ENCODE results near the gene RAP1GAP.
"Not testable (repeated sequence)": the region's sequence is repeated elsewhere in the genome, so short reads cannot be mapped to it uniquely, and the experiment has no call there.

RAP1GAP gene

GRCh38 chr1:21568006-21568746 is 101.0 kb downstream of the RAP1GAP start:
- no peak for FAIRE-seq

DNA sequence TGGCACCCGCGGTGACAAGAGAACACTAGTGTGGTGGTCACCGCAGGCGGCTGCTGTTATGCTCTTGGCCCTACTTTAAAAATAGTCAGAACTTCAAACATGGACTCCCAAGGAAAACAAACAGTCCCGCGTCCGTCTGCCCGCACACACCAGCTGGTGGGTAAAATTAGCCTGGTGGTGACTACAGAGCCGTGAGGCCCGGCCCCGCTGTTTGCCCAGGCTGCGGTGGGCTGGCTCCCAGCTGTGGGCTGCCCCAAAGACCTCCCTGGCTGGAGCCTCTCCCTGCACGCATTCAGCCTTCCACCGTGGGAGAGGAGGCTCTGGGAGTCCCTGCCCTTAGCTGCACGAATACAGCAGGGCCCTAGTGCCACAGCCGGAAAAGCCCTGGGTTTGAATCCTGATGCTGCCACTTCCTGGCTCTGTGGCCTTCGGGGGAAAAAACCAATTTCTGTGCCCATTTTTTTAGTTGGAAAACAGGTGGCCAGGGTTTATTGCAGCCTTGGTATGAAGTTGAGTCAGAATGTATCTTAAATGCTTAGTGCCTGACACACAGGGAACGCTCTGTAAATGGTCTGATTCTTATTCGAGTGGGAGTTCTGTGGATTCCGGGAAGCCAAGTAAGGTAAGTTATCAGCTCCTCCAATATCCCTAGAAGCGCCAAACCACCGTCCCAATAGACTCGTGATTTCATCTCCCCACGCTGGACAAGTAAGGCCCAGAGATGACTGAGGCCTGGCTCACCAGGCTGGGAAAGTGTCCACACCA is 101.7 kb downstream of the RAP1GAP start:
- no peak for FAIRE-seq

DNA sequence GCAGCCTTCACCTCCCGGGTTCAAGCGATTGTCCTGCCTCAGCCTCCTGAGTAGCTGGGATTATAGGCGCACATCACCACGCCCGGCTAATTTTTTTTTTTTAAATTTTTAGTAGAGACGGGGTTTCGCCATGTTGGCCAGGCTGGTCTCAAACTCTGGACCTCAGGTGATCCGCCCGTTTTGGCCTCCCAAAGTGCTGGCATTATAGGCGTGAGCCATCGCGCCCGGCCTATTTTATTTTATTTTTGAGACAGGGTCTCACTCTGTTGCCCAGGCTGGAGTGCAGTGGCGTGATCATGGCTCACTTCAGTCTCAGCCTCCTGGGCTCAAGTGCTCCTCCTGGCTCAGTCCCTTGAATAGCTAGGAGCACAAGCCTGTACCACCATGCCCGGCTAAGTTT is 102.8 kb downstream of the RAP1GAP start:
- FAIRE-seq, result not testable (repeated sequence)

GRCh38 chr1:21565285-21565684 is 103.9 kb downstream of the RAP1GAP start:
- FAIRE-seq, result no peak

DNA sequence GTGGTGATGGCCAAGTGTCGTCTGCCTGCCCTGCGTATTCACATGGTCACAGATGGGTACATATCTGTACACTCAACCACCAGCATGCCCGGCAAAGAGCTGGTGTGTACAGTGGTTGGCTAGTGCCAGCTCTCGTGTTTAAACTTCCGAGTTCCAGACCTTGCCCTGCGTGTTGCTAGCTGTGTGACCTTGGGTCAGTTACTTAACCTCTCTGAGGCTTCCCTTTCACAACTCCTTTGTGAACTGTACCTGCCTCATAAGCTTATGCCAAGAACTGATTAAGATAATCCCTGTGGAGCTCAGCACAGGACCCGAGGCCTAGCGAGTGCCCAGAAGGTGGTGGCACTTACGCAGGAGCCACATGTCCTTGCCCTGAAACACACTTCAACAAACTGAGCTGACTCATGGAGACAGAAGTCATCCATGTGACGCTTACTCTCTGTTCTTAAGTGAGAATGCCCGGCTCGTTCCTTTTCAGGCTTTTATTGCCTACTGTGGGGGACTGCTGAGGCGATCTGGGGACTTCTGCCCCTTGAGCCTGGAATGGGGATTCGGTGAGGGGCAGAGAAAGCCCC is 104.5 kb downstream of the RAP1GAP start:
- FAIRE-seq, result no peak

- no peak for FAIRE-seq
Observed at GRCh38 chr1:21563971-21564370, 105.2 kb downstream of the RAP1GAP start.

DNA sequence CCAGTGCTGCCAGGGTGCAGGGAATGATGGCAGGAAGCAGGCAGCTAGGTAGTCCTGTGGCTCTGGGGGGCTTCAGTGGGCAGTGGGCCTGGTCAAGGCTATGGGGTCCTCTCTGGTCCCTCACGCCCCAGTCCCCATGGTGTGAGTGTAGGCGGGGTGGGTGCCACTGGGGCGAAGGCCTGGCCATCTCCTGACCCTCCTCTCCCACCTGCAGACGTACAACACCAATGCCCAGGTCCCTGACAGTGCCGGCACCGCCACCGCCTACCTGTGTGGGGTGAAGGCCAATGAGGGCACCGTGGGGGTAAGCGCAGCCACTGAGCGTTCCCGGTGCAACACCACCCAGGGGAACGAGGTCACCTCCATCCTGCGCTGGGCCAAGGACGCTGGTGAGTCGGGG is 106.3 kb downstream of the RAP1GAP start:
- no peak for FAIRE-seq

DNA sequence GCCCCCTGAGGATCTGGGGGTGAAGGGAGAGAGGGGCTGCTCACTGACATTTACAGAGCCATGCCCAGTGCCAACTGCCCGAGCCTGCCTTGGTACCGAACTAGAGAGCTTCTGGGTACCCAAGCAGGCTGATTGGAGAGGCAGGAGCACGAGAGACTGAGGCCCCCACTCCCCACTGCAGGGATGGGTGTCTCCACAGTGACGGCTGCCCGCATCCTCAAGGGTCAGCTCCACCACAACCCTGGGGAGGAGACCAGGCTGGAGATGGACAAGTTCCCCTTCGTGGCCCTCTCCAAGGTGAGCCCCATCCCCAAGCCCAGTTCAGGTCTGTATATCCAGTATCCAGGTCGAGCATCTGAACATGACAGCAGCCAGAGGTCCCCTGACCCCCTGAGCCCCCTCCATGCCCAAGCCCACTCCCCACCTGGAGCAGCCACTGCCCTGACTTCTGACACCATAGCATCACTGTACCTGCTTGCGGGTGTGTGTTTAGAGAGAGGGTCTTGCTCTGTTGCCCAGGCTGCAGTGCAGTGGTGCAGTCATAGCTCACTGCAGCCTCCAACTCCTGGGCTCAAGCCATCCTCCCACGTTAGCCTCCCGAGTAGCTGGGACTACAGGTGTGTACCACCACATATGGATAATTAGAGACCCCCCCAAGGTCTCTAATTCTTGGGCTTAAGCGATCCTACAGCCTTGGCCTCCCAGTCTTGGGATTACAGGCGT is 108.1 kb downstream of the RAP1GAP start:
- no peak for FAIRE-seq

DNA sequence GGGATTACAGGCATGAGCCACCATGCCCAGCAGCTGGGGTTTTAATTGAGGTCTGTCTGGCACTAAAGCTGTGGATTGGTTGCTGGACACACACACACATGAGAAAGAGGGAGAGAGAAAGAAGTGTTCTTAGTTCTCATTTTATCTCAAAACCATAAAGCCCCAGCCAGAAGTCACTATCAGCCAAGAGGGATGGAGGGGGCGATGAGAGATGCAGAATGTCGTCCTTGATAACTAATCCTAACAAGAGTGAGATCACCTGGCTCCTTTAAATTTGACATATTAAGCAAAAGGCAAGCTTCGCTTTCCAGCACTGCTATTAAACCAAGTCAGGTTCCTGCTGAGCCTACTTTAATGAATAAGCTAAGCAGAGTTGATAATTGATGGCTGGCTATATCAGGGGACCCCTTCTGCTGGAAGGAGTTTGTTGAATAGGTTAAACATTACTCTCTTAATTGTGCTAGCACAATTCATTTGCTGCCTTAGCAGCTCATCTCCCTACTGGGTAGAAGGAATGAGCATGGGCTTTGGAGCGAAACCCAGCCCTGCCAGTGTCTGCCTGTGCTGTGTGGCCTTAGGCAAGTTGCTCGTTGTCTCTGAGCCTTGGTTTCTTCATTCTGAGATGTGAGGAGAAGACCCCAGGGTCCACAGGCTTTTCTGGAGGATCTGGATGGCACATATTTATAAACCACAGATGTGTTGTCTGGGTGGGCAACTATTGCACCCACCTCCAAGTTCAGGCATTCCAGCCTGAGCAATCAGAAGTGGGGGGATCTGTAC is 109.2 kb downstream of the RAP1GAP start:
- FAIRE-seq, result no peak

DNA sequence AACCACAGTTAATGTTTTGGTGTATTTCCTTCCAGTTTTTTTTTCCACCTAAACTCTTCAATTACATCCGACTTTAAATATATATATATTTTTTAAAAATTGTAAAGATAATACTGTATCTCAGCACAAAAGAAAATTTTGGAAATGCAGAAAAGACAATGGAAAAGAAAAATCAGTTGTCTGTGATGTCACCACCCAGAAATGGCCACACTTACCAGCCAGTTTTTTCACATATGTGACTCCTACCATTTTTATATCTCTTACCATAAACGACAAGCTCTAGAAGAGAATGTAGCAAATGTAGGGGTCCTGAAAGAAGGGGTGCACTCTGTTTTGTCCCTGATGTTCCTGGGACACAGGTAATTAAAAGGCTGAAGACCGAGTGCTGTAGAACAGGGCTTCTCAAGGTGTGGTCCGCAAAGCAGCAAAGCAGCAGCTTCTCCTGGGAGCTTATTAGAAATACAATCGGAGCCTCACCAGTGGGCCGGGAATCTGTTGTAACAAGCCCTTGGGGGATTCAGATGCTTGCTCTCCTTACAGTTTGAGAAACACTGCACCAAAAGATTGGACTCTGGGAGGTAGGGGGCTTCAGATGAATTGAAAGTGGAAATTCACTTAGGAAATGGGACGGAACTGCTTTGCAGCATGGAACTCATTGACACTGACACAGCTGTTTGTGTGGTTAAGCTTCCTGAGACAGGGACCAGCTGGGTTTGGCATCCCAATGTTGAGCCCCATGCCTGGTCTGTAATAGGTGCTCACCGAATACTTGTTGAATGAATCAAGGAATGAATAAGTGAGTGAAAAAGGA is 115.8 kb downstream of the RAP1GAP start:
- no peak for FAIRE-seq

- no peak for FAIRE-seq
Observed at GRCh38 chr1:21552715-21553114, 116.4 kb downstream of the RAP1GAP start.

DNA sequence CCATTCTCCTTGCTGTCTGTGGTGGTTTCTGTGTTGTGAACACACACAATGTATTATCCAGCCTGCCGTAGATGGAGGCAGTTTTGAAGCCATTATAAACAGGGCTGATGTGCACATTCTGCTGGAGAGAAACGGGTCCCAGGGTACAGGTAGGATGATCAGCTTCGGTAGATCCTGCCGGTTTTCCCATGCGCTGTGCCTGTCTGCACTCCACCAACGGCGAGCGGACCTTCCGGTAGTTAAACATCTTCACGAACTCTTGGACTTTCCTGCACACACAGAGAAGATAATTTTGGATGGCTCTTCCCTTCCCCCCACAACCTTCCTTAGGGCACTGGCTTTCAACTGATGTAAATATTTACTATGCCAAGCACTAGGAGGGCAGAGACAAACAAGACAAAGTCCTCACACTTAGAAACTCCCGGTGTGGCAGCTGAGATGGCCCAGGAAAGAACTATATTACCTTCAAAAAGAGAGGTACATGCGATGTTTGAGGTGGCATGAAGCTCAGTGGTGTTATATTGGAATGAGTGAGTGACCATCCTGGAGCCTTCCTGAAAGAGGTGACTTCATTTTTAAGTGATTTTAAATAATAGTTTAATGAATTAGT is 118.2 kb downstream of the RAP1GAP start:
- no peak for FAIRE-seq

DNA sequence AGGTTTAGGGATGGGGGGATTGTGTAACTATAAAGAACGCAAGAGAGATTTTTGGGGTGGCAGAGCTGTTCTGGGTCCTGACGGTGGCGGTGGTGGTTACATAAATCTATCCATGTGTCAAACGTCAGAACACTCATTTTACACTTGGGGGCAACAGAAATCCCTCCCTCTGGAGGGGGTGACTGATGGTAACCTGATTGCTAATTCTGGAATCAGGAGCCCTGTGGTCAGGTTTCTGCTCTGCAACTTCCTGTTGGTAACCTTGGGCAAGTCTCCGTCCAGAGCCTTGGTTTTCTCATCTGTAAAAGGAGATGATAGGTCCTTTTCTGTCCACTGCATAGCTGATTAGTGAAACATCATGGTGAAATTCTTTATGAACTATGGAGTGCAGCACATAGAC is 119.1 kb downstream of the RAP1GAP start:
- FAIRE-seq, result no peak

DNA sequence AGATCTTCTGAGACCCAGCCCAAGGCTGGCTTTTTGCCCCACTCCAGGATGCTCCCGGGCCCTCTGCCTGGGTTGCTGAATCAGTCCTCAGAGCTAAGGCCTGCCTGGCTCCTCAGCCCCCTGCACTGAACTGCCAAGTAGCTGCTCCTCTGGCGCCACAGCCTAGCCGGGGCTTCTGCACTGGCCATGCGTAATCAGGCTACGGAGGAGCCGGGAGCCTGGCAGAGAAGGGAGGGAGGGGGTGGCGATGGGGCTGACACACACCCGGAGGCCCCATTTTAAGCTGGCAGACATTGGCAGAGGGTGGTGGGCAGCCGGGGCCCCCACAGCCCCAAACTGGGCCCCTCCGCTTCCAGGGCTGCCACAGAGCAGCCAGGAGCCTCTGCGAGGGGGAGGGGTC is 121.3 kb downstream of the RAP1GAP start:
- FAIRE-seq, result no peak

Data from A204.1 (cell line).